ENCODE data around the gene TMEM50A.

GRCh38 chr1:25361901-25362300 is 23.8 kb downstream of the TMEM50A start:
- TF ChIP-seq CTCF (IDR thresholded peaks at IDR 0.05; ENCODE audit: low read depth, low read length, poor library complexity, severe bottlenecking): no peak
- TF ChIP-seq EZH2phosphoT487 (IDR thresholded peaks at IDR 0.05; ENCODE audit: borderline replicate concordance, low read length): no peak
